H1 (cell line): ENCODE data around the gene TUBGCP3. TPM values are rescaled to one million over a fixed set of nuclear protein-coding genes. Genes with fewer than 3 reads are reported as not detected.

Experiments used
- CTCF ChIA-PET: fragments of 300-600 bp; sonication (Branson Sonifier 250); formaldehyde crosslinking; loops from one replicate; lab custom pipeline; 2021; ENCODE audit not compliant: partially characterized antibody; lab: Charles Lee
- POLR2A ChIA-PET: fragments of 300-600 bp; sonication (Branson Sonifier 250); formaldehyde crosslinking; loops from one replicate; lab custom pipeline; 2021; ENCODE audit warnings: inconsistent platforms; ENCODE audit not compliant: partially characterized antibody; lab: Charles Lee
- DNase-seq, 2 experiments: peaks; one replicate each; pipeline versions ENCODE4 v3.0.0 to v3.0.0-alpha.2; 2010 to 2022; ENCODE audit warnings: low spot score in 2 of 2, low read depth in 1 of 2, mixed read lengths in 1 of 2
- FAIRE-seq: peaks from 2 replicates; lab custom pipeline; 2011; peaks lifted over from hg19 to GRCh38; lab: Jason Lieb, UNC
- H2AFZ ChIP-seq: 2 replicates; pipeline ENCODE4 v1.8.1; 2012; ENCODE audit warnings: low read length, inconsistent platforms
- H2AK5ac ChIP-seq: 2 replicates; pipeline ENCODE4 v1.6.1; 2013; ENCODE audit warnings: low read depth, low read length
- H2BK120ac ChIP-seq: replicated peaks from 2 replicates; pipeline ENCODE3; 2013; ENCODE audit warnings: low read depth, low read length, inconsistent platforms
- H2BK12ac ChIP-seq: 2 replicates; pipeline ENCODE4 v1.6.1; 2013; ENCODE audit warnings: low read depth, low read length
- H2BK15ac ChIP-seq: 2 replicates; pipeline ENCODE4 v1.6.1; 2013; ENCODE audit warnings: low read length
- H2BK20ac ChIP-seq: 2 replicates; pipeline ENCODE4 v1.6.1; 2013; ENCODE audit warnings: low read length
- H2BK5ac ChIP-seq: 2 replicates; pipeline ENCODE4 v1.6.1; 2013; ENCODE audit warnings: low read depth, low read length
- H3K14ac ChIP-seq: 2 replicates; pipeline ENCODE4 v1.6.1; 2013; ENCODE audit warnings: inconsistent platforms; ENCODE audit not compliant: insufficient read length
- H3K18ac ChIP-seq: 2 replicates; pipeline ENCODE4 v1.6.1; 2013; ENCODE audit warnings: low read length; ENCODE audit errors: extremely low read depth
- H3K23ac ChIP-seq: 2 replicates; pipeline ENCODE4 v1.6.1; 2013; ENCODE audit warnings: inconsistent platforms; ENCODE audit not compliant: insufficient read length
- H3K23me2 ChIP-seq: 2 replicates; pipeline ENCODE4 v1.6.1; 2013; ENCODE audit warnings: low read depth, low read length
- H3K27ac ChIP-seq: 2 replicates; pipeline ENCODE4 v1.6.1; 2011; ENCODE audit warnings: low read depth, low read length, inconsistent platforms
- H3K27me3 ChIP-seq, 4 experiments: replicated peaks in 1 of 4; 1 replicate in 1 of 4; 2 replicates in 3 of 4; pipeline versions ENCODE4 v1.6.1 to v1.8.1; 2011 to 2013; ENCODE audit warnings: low read length in 3 of 4, mild to moderate bottlenecking in 3 of 4, inconsistent platforms in 2 of 4, mixed read lengths in 2 of 4, moderate library complexity in 1 of 4; ENCODE audit not compliant: control insufficient read depth in 3 of 4, insufficient read depth in 3 of 4; ENCODE audit errors: extremely low read depth in 1 of 4
- H3K36me3 ChIP-seq, 4 experiments: 2 replicates each; pipeline versions ENCODE4 v1.6.1 to v1.8.1; 2011 to 2013; ENCODE audit warnings: mild to moderate bottlenecking in 4 of 4, low read length in 3 of 4, moderate library complexity in 2 of 4, control low read depth in 1 of 4, inconsistent platforms in 1 of 4; ENCODE audit not compliant: insufficient read depth in 4 of 4, control insufficient read depth in 2 of 4
- H3K4ac ChIP-seq: replicated peaks from 2 replicates; pipeline ENCODE3; 2013; ENCODE audit warnings: low read length, low read depth, mixed read lengths, inconsistent platforms; ENCODE audit not compliant: insufficient read length
- H3K4me1 ChIP-seq, 4 experiments: replicated peaks in 1 of 4; 1 replicate in 1 of 4; 2 replicates in 3 of 4; pipeline versions ENCODE4 v1.6.1 to v1.8.1; 2011 to 2013; ENCODE audit warnings: low read length in 3 of 4, inconsistent platforms in 2 of 4, mixed read lengths in 1 of 4; ENCODE audit not compliant: insufficient read depth in 4 of 4, control insufficient read depth in 3 of 4
- H3K4me2 ChIP-seq, 2 experiments: 2 replicates each; pipeline versions ENCODE4 v1.6.1 to v1.8.1; 2011 to 2013; ENCODE audit warnings: low read depth in 2 of 2, low read length in 2 of 2, control low read depth in 1 of 2, inconsistent platforms in 1 of 2, mild to moderate bottlenecking in 1 of 2; ENCODE audit not compliant: insufficient read depth in 1 of 2
- H3K4me3 ChIP-seq, 4 experiments: fragments of 200-600, 300-600 bp in 1 of 4; sonication (generic), shearing (Covaris generic), sonication (Bioruptor Twin) in 1 of 4; 2 replicates each; pipeline versions ENCODE4 v1.5.1 to v1.8.1; 2011 to 2016; ENCODE audit warnings: low read length in 4 of 4, low read depth in 3 of 4, control low read depth in 2 of 4, inconsistent platforms in 2 of 4, mild to moderate bottlenecking in 2 of 4, mixed read lengths in 1 of 4, moderate library complexity in 1 of 4; ENCODE audit not compliant: insufficient read depth in 2 of 4; ENCODE audit errors: extremely low read depth in 1 of 4
- H3K56ac ChIP-seq: replicated peaks from 2 replicates; pipeline ENCODE3; 2013; ENCODE audit warnings: low read depth, mild to moderate bottlenecking, mixed read lengths, low read length, inconsistent platforms; ENCODE audit not compliant: insufficient read length
- H3K79me1 ChIP-seq: 2 replicates; pipeline ENCODE4 v1.6.1; 2013; ENCODE audit warnings: low read depth, low read length, control low read depth
- H3K79me2 ChIP-seq, 2 experiments: 2 replicates each; pipeline versions ENCODE4 v1.6.1 to v1.8.1; 2012 to 2013; ENCODE audit warnings: low read length in 2 of 2, mild to moderate bottlenecking in 2 of 2, inconsistent platforms in 1 of 2; ENCODE audit not compliant: insufficient read depth in 2 of 2, control insufficient read depth in 1 of 2
- H3K9ac ChIP-seq, 4 experiments: replicated peaks in 1 of 4; 1 replicate in 1 of 4; 2 replicates in 3 of 4; pipeline versions ENCODE4 v1.6.1 to v1.8.1; 2011 to 2013; ENCODE audit warnings: low read depth in 3 of 4, low read length in 3 of 4, control low read depth in 2 of 4, mild to moderate bottlenecking in 2 of 4, moderate library complexity in 2 of 4, inconsistent platforms in 1 of 4; ENCODE audit errors: extremely low read depth in 1 of 4
- H3K9me3 ChIP-seq, 2 experiments: 2 replicates each; pipeline versions ENCODE4 v1.6.1 to v1.8.1; 2012 to 2013; ENCODE audit warnings: mild to moderate bottlenecking in 2 of 2, moderate library complexity in 2 of 2, control low read depth in 1 of 2, inconsistent platforms in 1 of 2, low read depth in 1 of 2, low read length in 1 of 2, mixed read lengths in 1 of 2; ENCODE audit not compliant: insufficient read depth in 2 of 2
- H4K20me1 ChIP-seq, 2 experiments: replicated peaks in 1 of 2; 2 replicates each; pipeline versions ENCODE3 to v1.8.1; 2011 to 2013; ENCODE audit warnings: inconsistent platforms in 2 of 2, low read length in 2 of 2, mild to moderate bottlenecking in 1 of 2; ENCODE audit not compliant: insufficient read depth in 2 of 2, control insufficient read depth in 1 of 2
- H4K5ac ChIP-seq: 2 replicates; pipeline ENCODE4 v1.6.1; 2013; ENCODE audit warnings: low read length, low read depth, mixed read lengths, inconsistent platforms; ENCODE audit not compliant: insufficient read length
- H4K8ac ChIP-seq: 2 replicates; pipeline ENCODE4 v1.8.0; 2013; ENCODE audit warnings: mild to moderate bottlenecking, moderate library complexity, low read length, inconsistent platforms; ENCODE audit not compliant: insufficient read depth; ENCODE audit errors: extremely low read depth
- H4K91ac ChIP-seq: replicated peaks from 2 replicates; pipeline ENCODE3; 2013; ENCODE audit warnings: low read length, mixed read lengths, inconsistent platforms; ENCODE audit not compliant: insufficient read length
- ASH2L ChIP-seq: fragments of 200-600, 300-600 bp; sonication (generic); IDR thresholded peaks from one replicate; pipeline ENCODE4 v1.7.1; 2017; ENCODE audit warnings: low read length
- CBX5 ChIP-seq: fragments of 300-800, 300-1000 bp; sonication (generic); IDR thresholded peaks from 2 replicates; pipeline ENCODE4 v1.7.1; 2016; ENCODE audit warnings: antibody characterized with exemption, low read length, low read depth
- EZH2 ChIP-seq: fragments of 200-600 bp; sonication (generic); IDR thresholded peaks from 2 replicates; pipeline ENCODE4 v1.7.1; 2012; ENCODE audit warnings: low read depth, mild to moderate bottlenecking, moderate library complexity, low read length, inconsistent platforms; ENCODE audit not compliant: severe bottlenecking
- FOSL1 ChIP-seq: IDR thresholded peaks from 2 replicates; pipeline ENCODE4 v1.6.1; 2011; ENCODE audit warnings: mild to moderate bottlenecking, low read depth, low read length, moderate library complexity; ENCODE audit not compliant: insufficient read depth
- HDAC2 ChIP-seq, 2 experiments: fragments of 300-600 bp in 1 of 2; sonication (generic) in 1 of 2; IDR thresholded peaks; 2 replicates each; pipeline ENCODE4 v1.6.1; 2011 to 2012; ENCODE audit warnings: low read depth in 2 of 2, low read length in 2 of 2, mild to moderate bottlenecking in 2 of 2, moderate library complexity in 2 of 2, borderline replicate concordance in 1 of 2, inconsistent platforms in 1 of 2
- HDAC6 ChIP-seq: IDR thresholded peaks from one replicate; pipeline ENCODE4 v1.7.1; 2012; ENCODE audit warnings: low read depth, mild to moderate bottlenecking, inconsistent platforms, low read length, moderate library complexity
- KDM4A ChIP-seq: IDR thresholded peaks from one replicate; pipeline ENCODE4 v1.7.1; 2012; ENCODE audit warnings: low read depth, mild to moderate bottlenecking, moderate library complexity, low read length, inconsistent platforms; ENCODE audit not compliant: severe bottlenecking
- MAFK ChIP-seq: IDR thresholded peaks from 2 replicates; pipeline ENCODE4 v1.6.1; 2012; ENCODE audit warnings: low read depth, mild to moderate bottlenecking, improper control_type of control experiment, low read length
- POLR2AphosphoS5 ChIP-seq: IDR thresholded peaks from 2 replicates; pipeline ENCODE4 v1.6.1; 2011; ENCODE audit warnings: low read depth, low read length
- RBBP5 ChIP-seq: IDR thresholded peaks from 2 replicates; pipeline ENCODE4 v1.7.1; 2012; ENCODE audit warnings: low read depth, mild to moderate bottlenecking, inconsistent platforms, low read length, moderate library complexity, borderline replicate concordance
- SUZ12 ChIP-seq: fragments of 200-600 bp; sonication (generic); IDR thresholded peaks from 2 replicates; pipeline ENCODE4 v1.6.1; 2012; ENCODE audit warnings: mild to moderate bottlenecking, inconsistent platforms, low read length, moderate library complexity, mixed read lengths
- TAF7 ChIP-seq: optimal IDR thresholded peaks from 2 replicates; pipeline ENCODE3; 2011; ENCODE audit warnings: low read depth, mild to moderate bottlenecking, inconsistent platforms, low read length, moderate library complexity, borderline replicate concordance
- TCF12 ChIP-seq: IDR thresholded peaks from 2 replicates; pipeline ENCODE4 v1.6.1; 2011; ENCODE audit warnings: low read depth, mild to moderate bottlenecking, low read length
- WGBS, 2 experiments: shearing (Covaris generic) in 1 of 2; methylation state at CpG; one replicate each; pipeline versions ENCODE4 v1.1.6 to v1.1.7; 2013 to 2015; ENCODE audit warnings: low lambda C conversion rate in 2 of 2, mixed read lengths in 2 of 2, inconsistent platforms in 1 of 2, low coverage in 1 of 2, missing lambda C conversion rate in 1 of 2; ENCODE audit not compliant: insufficient replicate concordance in 2 of 2, insufficient coverage in 1 of 2, insufficient read length in 1 of 2; ENCODE audit errors: extremely low coverage in 1 of 2, missing lambda C conversion rate in 1 of 2; 5-methylcytosine and 5-hydroxymethylcytosine counted together
- polyA plus RNA-seq, 7 experiments: library from polyadenylated mRNA; depleted of rRNA in 3 of 7; stranded (reverse) in 5 of 7; unstranded in 2 of 7; fragments of >200 nt in 5 of 7; fragments of 200-250 nt in 2 of 7; gene quantifications; 1 replicate in 5 of 7; 2 replicates in 1 of 7; 4 replicates in 1 of 7; pipeline versions ENCODE4 v1.2.1 to v1.2.3, GENCODE V29; 2011 to 2013; ENCODE audit warnings: missing spikeins in 2 of 7, mixed read lengths in 2 of 7
- total RNA-seq: library from RNA; stranded (reverse); fragmentation: NEBNext Ultra II Directional; extraction: Animal tissue kit (Norgen Biotek cat#: 25700); gene quantifications from 2 replicates; pipeline ENCODE4 v1.2.1, GENCODE V29; 2021

Gene TUBGCP3
- total and polyA plus RNA-seq, 2 of the 8 experiments (the other 6 are each of a cell fraction or from before 2014, with no cell fraction given), result 27.0 to 31.7 TPM

DNA sequence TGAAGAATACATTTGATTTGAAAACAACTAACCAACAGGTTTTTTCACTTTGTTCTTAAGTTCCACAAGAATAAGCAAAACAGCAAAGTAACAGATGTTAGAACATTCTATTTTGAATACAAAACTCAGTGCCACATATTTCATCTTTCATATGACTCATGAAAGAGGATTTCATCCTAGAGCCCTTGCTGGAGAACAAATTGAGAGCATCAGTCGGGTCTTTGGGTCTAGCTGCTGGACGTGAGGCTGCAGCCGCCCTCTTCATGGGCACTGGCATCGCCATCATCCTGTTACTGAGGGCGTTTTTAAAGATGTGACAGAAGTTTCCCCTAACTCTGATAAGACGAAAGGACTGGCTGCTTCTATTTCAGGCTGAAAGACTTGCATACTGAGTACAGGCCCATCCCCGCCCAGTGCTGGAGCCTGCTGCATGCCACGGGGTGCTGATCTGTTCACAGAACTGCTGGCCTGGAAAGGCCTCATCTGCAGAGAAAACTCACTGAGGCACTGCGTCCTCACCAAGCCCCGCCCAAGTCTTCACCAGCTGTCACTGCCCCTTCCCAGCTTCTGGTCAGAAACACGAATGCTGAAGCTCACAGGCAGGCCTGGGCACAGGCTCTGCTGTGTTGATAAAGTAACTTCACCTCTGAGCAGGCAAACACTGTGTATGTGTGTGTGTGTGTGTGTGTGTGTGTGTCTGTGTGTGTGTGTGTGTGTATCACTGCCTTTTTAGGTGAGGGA, 101.4 kb downstream of the TUBGCP3 start:
- Histone ChIP-seq H3K36me3 (peaks cover 0 to 11% (median 5%) of the 10 kb centered on the region in 4 experiments; a peak in 2 of 8 replicates), H3K4ac (no peak overlapping the region), H2BK12ac (no peak overlapping the region), H3K23me2 (no peaks in the 10 kb centered on the region), H3K4me2 (no peak overlapping the region), H4K20me1 (no peaks in the 10 kb centered on the region), H3K27me3 (no peaks in the 10 kb centered on the region), H3K79me1 (no peaks in the 10 kb centered on the region), H3K4me3 (no peak overlapping the region), H3K79me2 (no peaks in the 10 kb centered on the region), H2AFZ (no peak overlapping the region), H4K8ac (no peak overlapping the region), H3K18ac (no peak overlapping the region), H4K5ac (no peak overlapping the region), H4K91ac (no peak overlapping the region), H2AK5ac (no peak overlapping the region), H3K9me3 (no peaks in the 10 kb centered on the region), H2BK20ac (no peak overlapping the region), H3K9ac (no peak overlapping the region), H3K23ac (no peak overlapping the region), H3K14ac (no peak overlapping the region), H2BK5ac (no peak overlapping the region), H2BK15ac (no peak overlapping the region), H2BK120ac (no peak overlapping the region), H3K4me1 (no peaks in the 10 kb centered on the region), H3K27ac (no peak overlapping the region), H3K56ac (no peak overlapping the region)
- peak in 1 of 2 experiments; percentile 28 for DNase-seq
- TF ChIP-seq TCF12, result no peak
- no peak for TF ChIP-seq EZH2
- no peak for TF ChIP-seq CBX5
- no peak for TF ChIP-seq HDAC2 (IDR thresholded peaks at IDR 0.05; ENCODE audit: borderline replicate concordance in 1 of 2, low read depth in 2 of 2, low read length in 2 of 2)
- no peak for TF ChIP-seq ASH2L
- no peak for TF ChIP-seq FOSL1
- no peak for TF ChIP-seq SUZ12
- no peak for TF ChIP-seq RBBP5
- TF ChIP-seq TAF7, result no peak
- no peak for TF ChIP-seq MAFK
- TF ChIP-seq HDAC6, result no peak
- TF ChIP-seq KDM4A, result no peak
- TF ChIP-seq POLR2AphosphoS5, result no peak
- WGBS, 2 experiments, result 94% methylated on average over 11 of the region's 11 CpGs; no CpG with 5 or more reads in 1 of the 2 experiments
- CTCF ChIA-PET, result no interaction called here
- no peak for FAIRE-seq
- POLR2A ChIA-PET, result interaction anchor here (0.7 kb wide), 1 partner anchor 397 kb away, joined by 3 read pairs; no protein-coding TSS in a partner anchor
